ENCODE results near the gene EDEM3.

DNA sequence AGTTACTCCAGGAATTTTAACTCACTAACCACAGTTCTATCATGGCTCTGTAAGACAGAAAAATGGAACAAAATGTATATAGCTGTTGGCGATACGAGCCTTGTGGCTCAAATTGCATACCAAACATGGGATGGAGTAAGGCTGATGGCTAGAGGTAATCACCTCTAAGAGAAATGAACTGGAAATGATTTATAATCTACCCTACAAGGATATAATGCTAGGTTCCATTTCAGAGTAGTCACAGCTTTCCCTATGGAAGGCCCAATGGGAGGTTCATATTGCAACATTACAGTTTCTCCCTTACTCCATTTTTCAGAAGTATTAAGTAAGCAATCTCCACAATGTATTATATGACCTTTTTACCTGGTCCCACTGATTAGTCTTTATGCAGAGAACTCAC lies 61.6 kb downstream of the EDEM3 start:
- TF ChIP-seq CTCF (IDR thresholded peaks at IDR 0.05), result no peak
- no peak for TF ChIP-seq POLR2A (IDR thresholded peaks at IDR 0.05)

Data from heart left ventricle (tissue), 13 donors.